GM18526 (cell line): Measurements from ENCODE around the gene PAQR4.
A peak's percentile ranks its signal among the peaks of the same experiment; 100 is the strongest.

ENCODE experiments used
- POLR2A ChIP-seq: IDR thresholded peaks from 3 replicates; pipeline ENCODE4 v1.6.1; 2011; ENCODE audit not compliant: insufficient read length; ENCODE audit errors: extremely low read depth

The PAQR4 gene

DNA sequence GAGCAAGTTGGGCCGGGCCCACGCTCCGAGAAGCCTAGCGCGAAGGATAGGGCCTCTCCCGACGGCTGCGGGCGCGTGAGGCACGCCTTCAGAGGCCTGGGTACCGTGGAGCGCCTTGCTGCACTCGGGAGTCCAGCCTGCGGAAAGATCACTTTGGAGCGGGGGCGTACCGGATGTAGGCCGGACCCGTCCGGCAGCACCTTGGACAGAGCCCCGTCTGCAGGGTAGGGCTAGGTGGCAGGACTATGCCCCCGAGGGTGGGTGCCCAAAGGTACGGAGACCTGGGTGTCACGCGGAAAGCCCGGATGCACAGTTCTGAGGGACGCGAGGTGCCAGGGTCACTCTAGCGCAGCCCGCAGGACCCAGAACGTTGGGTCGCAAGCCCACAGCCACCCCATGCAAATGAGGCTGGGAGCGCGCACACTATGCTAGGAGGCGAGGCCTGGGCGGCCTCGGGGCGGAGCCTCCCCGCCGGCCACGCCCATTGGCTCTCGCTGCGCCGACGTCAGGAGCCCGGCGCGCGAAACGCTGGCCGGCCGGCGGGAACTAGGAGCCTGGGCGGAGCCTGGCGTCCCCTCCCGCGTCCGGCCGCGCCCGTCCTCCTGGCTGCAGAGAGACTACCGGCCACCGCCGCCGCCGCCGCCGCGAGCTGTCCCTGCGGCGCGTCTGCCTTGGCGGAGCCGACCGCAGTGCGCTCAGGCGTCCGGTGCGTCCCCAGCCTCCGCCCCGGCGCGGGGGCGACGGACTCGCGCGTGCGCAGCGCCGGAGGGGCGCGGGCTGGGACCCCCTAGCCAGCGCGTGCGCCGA is at the start of gene PAQR4:
TSS of gene PAQR4 (plus strand) at position 611 of the 807 bp plus-strand sequence. CDS start 327 bp downstream, outside the sequence.
- TF ChIP-seq POLR2A = peak; percentile 36

DNA sequence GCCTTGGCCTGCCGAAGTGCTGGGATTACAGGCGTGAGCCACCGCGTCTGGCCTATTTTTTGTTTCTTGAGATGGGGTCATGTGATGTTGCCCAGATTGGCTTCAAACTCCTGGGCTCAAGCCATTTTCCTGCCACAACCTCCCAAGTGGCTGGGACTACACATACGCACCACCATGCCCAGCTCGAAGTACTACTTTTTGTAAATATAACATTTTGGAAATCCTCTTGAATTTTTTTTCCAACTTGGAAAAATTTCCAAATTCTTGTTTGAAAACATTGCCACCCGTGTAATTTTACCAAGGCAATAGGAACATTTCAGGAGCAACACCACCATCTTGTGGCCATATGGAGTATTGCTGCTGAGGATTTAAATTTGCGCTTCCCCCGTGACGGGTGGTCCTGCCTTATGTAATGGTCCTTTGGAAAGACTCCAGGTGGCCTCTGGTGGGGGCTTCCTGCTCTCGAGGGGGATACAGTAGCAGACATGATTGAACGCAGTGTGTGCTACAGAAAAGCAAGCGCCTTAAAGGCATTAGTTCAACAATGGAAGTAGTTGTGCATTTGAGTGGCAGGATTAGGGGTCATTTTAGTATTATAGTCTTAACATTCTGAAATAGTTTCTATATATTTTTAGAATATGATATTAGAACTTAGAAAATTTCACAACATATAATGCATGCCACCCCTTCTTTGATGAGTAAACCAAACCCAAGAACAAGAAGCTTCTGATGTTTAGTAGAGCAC is 49.5 kb upstream of the PAQR4 start:
- no peak for TF ChIP-seq POLR2A

DNA sequence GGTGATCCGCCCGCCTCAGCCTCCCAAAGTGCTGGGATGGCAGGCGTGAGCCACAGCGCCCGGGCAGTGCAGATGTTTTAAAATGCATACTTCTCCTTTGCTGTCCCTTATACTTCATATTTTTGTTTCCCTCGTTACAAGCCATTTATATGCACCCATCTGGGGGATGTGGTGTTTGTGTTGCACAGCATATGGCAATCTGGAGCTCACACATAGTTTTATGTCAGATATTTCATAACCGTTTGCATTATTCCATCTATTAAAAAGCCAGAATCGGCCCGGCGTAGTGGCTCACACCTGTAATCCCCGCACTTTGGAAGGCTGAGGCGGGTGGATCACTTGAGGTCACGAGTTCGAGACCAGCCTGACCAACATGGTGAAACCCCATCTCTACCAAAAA is 45.7 kb upstream of the PAQR4 start:
- no peak for TF ChIP-seq POLR2A

DNA sequence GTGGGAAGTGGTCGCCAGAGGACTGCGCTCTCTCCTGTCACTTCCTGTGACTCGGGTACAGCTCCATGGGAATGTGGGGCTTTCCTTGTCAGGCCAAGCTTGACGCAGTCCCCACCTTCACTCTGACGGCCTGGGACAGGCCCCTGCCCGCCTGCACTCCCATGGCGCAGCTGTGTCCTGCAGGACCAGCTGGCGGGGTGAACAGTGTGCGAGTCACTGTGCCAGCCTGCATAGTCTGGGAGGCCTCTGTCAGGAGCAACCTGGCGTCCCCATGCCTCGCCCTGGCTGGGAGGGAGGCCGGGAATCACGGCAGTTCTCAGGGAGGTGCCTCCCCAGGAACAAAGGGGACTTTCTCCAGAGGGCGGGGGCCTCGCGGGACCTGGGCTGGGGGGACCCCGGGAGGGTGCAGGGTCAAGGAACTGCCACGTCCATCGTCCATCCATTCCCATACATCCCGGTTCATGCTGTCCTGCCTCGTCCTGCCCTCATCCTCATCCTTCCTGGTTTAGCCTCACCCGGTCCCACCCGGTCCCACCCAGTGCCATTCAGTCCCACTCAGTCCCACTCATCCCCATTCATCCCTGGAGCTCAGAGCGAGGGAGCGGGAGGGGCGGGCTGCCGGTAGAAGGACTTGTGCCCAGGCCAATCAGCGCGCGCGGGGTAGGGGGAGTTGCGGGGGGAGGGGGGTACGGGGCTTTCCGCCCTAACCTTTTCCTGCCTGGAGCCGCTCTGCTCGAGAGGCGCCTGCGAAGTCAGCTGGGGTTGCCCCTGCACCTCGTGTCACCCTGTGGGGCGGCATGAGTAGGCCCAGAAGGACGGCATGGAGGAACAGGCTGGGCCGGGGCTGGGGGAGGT is 44.0 kb upstream of the PAQR4 start:
- no peak for TF ChIP-seq POLR2A

DNA sequence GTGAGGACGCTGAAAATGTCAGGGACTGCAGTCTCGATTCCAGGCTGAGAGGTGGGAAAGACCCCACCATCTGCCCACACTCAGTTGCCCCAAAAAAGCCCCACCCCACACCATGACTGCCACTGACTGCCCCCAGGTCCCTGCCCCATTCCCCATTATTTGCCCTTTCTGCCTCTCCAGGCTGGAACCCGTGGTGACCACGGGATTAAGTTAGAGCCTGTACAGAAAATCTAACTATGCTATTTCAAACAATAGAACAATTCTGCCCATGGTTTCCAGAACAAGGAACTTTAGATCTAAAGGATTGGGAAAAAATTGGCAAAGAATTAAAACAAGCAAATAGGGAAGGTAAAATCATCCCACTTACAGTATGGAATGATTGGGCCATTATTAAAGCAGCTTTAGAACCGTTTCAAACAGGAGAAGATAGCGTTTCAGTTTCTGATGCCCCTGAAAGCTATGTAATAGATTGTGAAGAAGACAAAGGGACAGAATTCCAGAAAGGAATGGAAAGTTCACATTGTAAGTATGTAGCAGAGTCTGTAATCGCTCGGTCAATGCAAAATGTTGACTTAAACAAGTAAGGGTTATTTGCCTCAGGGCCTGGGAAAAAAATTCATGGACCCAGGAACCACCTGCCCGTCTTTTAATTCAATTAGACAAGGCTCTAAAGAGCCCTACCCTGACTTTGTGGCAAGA is 43.0 kb upstream of the PAQR4 start:
- TF ChIP-seq POLR2A = no peak

DNA sequence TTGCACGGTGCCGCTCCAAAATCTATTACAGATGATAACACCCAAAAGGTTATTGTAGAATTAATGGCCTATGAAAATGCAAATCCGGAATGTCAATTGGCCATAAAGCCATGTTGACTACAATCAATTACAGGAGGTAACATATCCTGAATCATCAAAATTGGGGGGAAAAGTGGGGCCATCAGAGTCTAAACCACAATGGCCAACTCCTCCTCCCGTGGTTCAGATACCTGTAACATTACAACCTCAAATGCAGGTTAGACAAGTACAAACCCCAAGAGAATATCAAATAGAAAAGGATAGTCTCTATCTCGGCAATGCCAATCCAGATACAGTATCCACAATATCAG is 42.5 kb upstream of the PAQR4 start:
- TF ChIP-seq POLR2A = no peak

DNA sequence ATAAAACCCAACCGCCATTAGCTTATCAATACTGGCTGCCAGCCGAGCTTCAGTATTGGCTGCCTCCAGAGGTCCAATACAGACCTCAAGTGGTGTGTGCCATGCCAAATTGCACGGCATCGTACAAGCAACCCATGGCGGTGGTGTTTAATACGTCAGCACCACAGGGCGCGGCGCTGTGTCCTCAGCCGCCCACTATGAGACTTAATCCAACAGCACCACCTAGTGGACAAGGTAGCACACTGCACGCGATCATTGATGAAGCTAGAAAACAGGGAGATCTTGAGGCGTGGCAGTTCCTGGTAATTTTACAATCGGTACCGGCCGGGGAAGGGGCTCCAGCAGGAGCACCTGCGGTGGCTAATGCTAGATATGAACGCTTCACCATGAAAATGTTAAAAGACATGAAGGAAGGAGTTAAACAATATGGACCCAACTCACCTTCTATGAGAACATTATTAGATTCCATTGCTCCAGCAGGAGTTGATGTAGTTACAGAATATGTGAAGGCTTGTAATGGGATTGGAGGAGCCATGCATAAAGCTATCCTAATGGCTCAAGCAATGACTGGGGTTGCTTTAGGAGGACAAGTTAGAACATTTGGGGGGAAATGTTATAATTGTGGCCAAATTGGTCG is 42.0 kb upstream of the PAQR4 start:
- TF ChIP-seq POLR2A = no peak

DNA sequence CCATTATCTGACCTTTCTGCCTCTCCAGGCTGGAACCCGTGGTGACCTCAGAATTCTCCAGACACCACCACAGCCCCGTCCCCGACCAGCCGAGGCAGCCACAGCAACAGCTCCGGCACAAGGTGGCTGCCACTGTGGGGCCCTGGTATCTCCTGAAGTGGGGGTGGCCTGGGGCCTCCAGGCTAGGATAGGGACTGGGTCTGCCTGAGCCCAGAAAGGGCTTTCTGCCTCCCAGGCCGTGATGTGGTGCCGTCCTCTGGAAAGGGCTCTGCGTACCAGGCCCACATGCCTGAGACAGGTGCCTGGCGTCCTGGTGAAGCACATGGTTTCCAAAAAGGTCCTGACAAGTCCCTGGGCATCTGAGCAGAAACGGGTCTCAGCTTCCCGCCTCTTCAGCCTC is 40.4 kb upstream of the PAQR4 start:
- TF ChIP-seq POLR2A = no peak

DNA sequence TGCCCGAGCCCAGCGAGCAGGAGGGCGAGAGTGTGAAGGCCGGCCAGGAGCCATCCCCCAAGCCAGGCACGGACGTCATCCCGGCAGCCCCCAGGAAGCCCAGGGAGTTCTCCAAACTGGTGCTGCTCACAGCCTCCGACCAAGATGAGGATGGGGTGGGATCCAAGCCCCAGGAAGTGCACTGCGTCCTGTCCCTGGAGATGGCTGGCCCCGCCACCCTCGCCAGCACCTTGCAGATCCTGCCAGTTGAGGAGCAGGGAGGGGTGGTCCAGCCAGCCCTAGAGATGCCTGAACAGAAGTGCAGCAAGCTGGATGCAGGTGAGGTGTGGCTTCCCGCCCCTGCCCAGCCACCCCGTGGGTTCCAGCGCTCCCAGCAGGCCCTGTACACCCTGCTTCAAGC is 39.5 kb upstream of the PAQR4 start:
- no peak for TF ChIP-seq POLR2A

DNA sequence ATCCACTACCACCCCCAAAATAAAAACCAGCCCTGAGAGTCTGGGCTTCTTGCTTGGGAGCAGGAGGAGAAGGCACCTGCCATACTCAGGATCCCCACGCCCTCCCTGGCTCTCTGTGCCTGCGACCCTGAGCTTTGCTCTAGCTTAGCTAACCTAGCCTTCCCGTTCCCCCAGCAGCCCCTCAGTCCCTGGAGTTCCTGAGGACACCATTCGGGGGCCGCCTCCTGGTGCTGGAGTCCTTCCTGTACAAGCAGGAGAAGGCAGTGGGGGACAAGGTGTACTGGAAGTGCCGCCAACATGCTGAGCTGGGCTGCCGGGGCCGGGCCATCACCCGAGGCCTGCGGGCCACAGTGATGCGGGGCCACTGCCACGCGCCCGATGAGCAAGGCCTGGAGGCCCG is 38.9 kb upstream of the PAQR4 start:
- no peak for TF ChIP-seq POLR2A

DNA sequence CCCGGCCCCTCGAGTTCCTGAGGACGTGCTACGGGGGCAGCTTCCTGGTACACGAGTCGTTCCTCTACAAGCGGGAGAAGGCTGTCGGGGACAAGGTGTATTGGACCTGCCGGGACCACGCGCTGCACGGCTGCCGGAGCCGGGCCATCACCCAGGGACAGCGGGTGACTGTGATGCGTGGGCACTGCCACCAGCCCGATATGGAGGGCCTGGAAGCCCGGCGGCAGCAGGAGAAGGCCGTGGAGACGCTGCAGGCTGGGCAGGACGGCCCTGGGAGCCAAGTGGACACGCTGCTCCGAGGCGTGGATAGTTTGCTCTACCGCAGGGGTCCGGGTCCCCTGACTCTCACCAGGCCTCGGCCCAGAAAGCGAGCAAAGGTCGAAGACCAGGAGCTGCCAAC is 36.0 kb upstream of the PAQR4 start:
- TF ChIP-seq POLR2A = no peak

DNA sequence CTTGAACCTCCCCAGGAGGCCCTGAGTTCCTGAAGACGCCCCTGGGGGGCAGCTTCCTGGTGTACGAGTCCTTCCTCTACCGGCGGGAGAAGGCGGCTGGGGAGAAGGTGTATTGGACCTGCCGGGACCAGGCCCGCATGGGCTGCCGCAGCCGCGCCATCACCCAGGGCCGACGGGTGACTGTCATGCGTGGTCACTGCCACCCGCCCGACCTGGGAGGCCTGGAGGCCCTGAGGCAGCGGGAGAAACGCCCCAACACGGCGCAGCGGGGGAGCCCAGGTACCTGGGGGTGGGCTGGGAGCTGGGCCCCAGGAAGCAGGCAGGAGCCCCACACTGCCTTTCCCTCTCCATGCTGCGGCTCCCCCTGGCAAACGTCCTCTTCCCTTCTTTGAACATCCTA is 35.4 kb upstream of the PAQR4 start:
- no peak for TF ChIP-seq POLR2A

DNA sequence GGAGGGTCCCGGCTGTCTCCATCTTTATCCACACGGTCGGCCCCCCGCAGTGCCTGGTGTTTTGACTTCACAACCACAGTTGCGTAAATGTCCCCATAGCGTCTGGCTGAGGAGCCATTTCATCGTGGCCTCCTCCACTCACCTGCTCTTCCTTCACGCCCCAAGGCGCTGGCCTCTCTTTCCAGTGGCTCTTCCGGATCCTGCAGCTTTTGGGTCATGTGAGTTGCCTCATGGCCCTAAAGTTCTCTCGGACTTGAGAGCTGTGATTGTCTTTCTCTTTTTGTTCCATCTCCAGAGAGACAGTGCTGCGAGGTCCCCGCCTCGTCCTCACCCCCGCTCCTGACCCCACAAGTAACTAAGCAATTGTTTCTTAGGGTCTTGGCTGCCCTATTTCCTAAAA is 34.7 kb upstream of the PAQR4 start:
- no peak for TF ChIP-seq POLR2A

DNA sequence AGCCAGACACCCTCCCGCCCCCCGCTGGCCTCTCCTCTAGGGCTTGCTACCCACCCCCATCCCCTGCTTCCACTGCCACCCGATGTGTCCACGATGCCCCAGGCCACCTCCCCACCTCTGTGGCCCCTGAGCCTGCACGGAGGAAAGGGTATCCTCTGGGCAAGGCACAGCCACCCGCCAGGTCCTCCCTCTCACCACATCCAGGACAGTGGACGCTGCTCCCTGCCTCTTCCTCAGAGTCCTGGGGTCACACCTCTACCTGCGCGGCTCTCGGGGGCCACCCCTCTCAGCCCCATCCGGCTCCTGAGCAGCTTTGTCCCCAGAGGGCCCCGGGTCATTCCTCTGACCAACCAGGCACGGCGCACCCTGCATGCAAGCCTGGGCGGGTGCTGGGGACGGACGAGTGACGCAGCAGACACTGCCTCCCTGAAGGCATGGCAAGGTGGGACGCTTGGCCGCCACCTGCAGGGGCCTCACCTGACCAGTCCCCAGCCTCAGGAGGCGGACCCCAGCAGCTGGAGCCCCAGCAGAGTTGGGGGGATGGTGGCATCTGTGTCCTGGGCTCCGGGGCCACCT is 32.6 kb upstream of the PAQR4 start:
- no peak for TF ChIP-seq POLR2A
